HT-29 (cell line): Measurements from ENCODE around the gene CACNA1C. TPM values are rescaled to one million over a fixed set of nuclear protein-coding genes. Genes with fewer than 3 reads are reported as not detected.
"Not testable (repeated sequence)": the region's sequence is repeated elsewhere in the genome, so short reads cannot be mapped to it uniquely, and the experiment has no call there.

ENCODE experiments used
- DNase-seq: peaks from one replicate; pipeline ENCODE4 v3.0.0-alpha.2; 2015; ENCODE audit warnings: low spot score
- total RNA-seq: library from RNA; depleted of rRNA; stranded (reverse); fragments of >200 nt; shearing (Covaris generic); gene quantifications from 2 replicates; pipeline ENCODE4 v1.2.3, GENCODE V29; 2014

Gene CACNA1C
- total RNA-seq, 1 experiment from 2014 or later: under 0.01 TPM

DNA sequence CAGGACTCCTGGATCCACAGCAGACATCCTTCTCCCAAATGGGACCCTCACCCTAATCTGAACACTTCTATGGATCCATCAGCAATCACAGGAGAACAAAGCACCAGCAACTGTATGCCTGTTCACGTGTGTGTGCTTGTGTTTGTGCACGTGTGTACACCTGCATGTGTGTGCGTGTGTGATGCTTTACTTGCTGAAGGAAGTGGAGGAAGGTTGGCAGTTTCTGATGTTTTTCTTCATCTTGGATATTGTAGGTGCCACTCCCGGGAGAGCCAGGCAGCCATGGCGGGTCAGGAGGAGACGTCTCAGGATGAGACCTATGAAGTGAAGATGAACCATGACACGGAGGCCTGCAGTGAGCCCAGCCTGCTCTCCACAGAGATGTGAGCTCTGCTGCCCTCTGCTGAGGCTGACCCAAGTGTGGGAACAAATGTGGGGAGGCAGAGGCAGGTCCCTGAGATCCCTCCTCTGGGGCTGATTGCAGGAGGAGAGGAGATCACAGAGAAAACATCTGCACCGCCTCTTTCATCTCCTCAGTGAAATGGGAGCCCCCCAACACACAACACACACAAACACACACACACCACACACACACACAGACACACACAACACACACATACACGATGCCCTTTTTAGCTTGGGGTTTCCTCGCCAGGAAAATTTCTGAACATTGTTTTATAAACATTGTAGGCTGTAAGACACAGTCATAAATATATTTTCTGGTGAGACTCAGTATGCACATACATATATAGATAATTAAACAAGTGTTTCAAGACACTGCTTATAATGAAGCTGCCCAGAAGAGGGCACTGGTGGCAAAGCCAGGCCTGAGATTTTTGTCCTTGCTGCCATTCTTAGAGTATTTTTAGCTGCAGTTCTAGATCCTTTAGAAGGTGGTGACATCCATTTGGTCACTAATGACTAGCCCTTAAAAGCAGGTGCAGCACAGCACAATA lies 629.8 kb downstream of the CACNA1C start:
- DNase-seq: peak; percentile 63

GRCh38 chr12:2683283-2684025 lies 630.7 kb downstream of the CACNA1C start:
- no peak for DNase-seq

DNA sequence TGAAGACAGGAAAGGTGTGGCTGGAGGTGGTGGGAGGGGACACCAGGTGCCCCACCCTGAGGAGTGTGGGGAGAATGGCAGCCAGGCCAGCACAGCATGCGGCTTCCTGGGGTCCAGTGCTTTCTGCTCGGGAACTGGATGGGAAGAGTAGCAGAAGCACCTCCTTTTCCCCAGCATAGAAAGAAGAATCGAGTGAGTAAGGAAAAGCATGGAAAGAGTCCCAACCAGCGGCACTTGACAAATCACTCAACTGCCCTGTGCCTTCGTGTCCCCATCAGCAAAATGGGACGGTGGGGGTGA lies 631.2 kb downstream of the CACNA1C start:
- not testable (repeated sequence) for DNase-seq

GRCh38 chr12:2685620-2686279 lies 633.0 kb downstream of the CACNA1C start:
- DNase-seq: not testable (repeated sequence)

DNA sequence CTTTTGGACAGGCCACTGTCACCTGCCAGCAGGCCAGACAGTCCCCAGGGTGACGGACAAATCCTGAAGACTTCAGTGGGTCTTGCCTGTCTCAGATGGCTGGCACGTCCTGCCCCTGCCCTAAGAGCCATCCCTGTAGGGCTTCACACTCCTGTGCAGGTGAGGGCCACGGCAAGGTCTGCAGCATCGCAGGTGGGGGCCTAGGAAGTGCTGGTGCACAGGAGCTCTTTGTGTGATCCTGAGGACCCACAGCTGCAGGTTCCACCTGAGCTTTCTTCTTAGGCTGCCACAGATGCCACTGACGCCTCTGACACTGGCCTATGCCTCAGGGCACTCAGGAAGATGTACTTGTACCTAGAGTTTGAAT lies 633.5 kb downstream of the CACNA1C start:
- DNase-seq: no peak

GRCh38 chr12:2687058-2687457 lies 634.3 kb downstream of the CACNA1C start:
- DNase-seq: no peak

DNA sequence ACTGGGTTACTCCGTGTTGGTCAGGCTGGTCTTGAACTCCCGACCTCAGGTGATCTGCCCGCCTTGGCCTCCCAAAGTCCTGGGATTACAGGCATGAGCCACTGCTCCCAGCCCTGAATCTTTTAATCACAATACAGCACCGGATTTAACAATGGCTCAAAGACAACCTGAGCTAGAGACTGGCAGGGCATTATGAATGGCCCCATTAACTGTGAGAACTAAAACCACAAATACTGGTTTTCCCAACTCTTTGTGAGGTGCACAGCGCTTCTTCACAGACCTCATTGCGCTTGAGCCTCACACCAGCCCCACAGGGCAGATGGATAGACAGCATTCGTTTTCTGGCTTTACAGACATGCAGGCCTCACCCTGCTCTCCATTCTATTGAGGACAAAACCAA lies 634.9 kb downstream of the CACNA1C start:
- DNase-seq: no peak

DNA sequence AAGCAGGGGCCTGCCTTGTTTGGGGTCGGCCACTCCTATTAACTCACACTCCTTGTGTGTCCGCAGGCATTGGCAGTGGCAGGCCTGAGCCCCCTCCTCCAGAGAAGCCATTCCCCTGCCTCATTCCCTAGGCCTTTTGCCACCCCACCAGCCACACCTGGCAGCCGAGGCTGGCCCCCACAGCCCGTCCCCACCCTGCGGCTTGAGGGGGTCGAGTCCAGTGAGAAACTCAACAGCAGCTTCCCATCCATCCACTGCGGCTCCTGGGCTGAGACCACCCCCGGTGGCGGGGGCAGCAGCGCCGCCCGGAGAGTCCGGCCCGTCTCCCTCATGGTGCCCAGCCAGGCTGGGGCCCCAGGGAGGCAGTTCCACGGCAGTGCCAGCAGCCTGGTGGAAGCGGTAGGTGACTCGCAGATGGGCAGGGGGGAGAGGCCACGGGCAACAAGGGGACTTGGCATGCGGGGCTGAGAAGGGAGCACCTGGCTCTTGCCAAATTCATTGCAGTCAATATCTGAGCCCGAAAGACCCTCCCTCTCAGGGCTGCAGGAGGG lies 635.7 kb downstream of the CACNA1C start:
- DNase-seq: no peak

DNA sequence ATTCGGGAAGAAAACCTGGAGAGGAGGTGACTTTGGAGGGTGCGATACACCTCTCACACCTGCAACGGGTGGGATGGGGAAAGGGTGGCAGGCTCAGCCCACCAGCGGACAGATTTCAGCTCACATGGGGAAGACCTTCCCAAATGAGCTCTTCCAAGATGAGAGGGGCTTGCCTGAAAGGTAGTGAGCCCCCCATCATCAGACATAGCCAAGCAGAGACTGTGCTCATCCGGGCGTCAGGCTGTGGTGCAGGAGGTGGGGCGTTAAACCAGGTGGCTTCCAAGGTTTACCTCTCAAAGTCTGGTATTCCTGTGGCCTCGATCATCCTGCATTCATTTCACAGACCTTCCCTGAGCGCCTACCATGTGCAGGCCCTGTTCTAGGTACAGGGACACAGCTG lies 636.6 kb downstream of the CACNA1C start:
- no peak for DNase-seq

- no peak for DNase-seq
These were observed 637.1 kb downstream of the CACNA1C start for GRCh38 chr12:2689879-2690278.

GRCh38 chr12:2690348-2691005 lies 637.7 kb downstream of the CACNA1C start:
- no peak for DNase-seq

- no peak for DNase-seq
These were observed 638.2 kb downstream of the CACNA1C start for GRCh38 chr12:2691006-2691344.

DNA sequence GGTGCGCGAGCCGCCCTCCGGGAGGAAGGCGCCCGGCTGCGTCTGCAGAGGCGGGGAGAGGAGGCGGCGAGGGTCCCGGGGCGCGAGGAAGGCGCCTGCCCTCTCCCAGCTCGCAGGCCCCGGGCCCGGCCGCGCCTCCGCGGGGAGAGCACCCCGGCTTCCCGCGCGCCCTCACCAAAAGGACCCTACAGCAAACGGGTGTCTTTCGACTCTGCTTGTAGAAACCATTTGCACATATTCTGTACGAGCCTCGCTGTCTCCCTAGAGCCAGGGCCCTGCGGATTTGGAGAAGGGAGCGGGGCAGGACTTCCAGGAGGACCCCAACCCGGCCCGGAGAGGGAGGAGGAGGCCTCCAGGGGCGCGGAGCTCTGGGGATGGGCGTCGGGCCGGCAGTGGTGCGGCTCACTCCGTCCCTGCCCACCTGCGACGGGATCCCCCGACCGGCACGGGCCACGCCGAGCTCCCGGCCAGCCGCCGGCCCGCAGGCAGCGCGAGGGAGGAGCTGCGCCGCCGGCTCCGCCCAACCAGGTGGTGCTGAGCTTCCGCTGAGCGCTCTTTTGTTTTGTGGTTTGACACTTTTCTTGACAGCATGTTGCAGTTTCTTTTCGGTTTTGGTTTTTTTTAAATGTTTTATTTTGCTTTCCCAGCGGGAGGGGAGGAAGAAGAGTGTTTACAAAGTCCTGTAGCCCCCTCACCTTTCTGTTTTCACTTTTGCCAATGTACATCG lies 638.7 kb downstream of the CACNA1C start:
- no peak for DNase-seq

GRCh38 chr12:2692080-2692479 lies 639.3 kb downstream of the CACNA1C start:
- no peak for DNase-seq

- no peak for DNase-seq
These were observed 640.6 kb downstream of the CACNA1C start for GRCh38 chr12:2693244-2693860.

- DNase-seq: no peak
These were observed 641.3 kb downstream of the CACNA1C start for GRCh38 chr12:2693980-2694610.

- no peak for DNase-seq
These were observed 643.3 kb downstream of the CACNA1C start for GRCh38 chr12:2696136-2696535.

GRCh38 chr12:2697057-2697800 lies 644.4 kb downstream of the CACNA1C start:
- DNase-seq: no peak

DNA sequence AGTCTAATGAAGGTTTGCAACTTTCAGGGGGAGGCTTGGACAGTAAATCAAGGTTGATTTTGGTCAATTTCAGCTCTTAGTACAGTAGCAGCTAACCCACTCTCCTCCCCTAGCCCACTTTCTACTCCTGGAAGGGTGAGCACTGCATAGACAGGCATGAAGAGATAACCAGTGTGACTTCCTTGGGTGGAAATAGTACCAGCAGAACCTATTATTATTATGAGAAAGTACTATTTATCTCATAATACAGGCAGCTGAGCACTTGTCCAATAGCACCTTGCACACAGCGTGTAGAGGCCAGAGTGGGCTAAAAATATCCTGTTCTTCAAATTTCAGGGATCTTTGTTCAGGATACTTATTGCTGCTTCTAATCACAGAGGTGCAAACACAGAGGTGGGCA lies 645.8 kb downstream of the CACNA1C start:
- no peak for DNase-seq
